Measurements from ENCODE around the gene ACSS1.

- TF ChIP-seq, protein P1, sequence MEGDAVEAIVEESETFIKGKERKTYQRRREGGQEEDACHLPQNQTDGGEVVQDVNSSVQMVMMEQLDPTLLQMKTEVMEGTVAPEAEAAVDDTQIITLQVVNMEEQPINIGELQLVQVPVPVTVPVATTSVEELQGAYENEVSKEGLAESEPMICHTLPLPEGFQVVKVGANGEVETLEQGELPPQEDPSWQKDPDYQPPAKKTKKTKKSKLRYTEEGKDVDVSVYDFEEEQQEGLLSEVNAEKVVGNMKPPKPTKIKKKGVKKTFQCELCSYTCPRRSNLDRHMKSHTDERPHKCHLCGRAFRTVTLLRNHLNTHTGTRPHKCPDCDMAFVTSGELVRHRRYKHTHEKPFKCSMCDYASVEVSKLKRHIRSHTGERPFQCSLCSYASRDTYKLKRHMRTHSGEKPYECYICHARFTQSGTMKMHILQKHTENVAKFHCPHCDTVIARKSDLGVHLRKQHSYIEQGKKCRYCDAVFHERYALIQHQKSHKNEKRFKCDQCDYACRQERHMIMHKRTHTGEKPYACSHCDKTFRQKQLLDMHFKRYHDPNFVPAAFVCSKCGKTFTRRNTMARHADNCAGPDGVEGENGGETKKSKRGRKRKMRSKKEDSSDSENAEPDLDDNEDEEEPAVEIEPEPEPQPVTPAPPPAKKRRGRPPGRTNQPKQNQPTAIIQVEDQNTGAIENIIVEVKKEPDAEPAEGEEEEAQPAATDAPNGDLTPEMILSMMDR (conservative IDR thresholded peaks at IDR 0.05) = no peak
- no peak for TF ChIP-seq ZFX (IDR thresholded peaks at IDR 0.05)
Measured at GRCh38 chr20:24977797-24978196, 80.1 kb downstream of the ACSS1 start.
